ENCODE data around the gene SAMD10.

Gene SAMD10

DNA sequence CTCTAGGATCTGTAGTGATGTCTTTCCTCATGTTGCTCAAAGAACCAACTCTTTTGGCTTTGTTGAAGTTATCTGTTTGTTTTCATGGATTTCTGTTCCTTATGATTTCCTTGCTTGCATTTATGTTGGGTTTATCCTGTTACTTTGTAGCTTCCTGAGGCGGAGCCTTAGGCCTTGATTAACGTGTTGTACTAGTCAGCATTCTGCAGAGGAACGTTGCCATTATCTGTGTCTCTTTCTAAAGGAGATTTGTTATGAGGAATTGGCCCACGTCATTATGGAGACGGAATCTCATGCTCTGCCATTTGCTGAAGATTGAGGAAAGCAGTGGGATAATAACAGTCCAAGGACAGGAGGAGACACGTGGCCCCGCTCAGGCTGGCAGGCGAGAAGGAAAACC is 53.1 kb downstream of the SAMD10 start (continued):
- no peak for TF ChIP-seq ZNF521 (tag by site-specific recombination; IDR thresholded peaks at IDR 0.05)
- TF ChIP-seq ZBTB1 (tag by site-specific recombination; IDR thresholded peaks at IDR 0.05): no peak
- no peak for TF ChIP-seq SCRT1 (tag by site-specific recombination; IDR thresholded peaks at IDR 0.05; ENCODE audit: borderline replicate concordance)
- no peak for TF ChIP-seq ZNF785 (tag by site-specific recombination; IDR thresholded peaks at IDR 0.05)
- TF ChIP-seq KLF10 (tag by site-specific recombination; IDR thresholded peaks at IDR 0.05): no peak
- no peak for TF ChIP-seq WT1 (tag by site-specific recombination; IDR thresholded peaks at IDR 0.05)

DNA sequence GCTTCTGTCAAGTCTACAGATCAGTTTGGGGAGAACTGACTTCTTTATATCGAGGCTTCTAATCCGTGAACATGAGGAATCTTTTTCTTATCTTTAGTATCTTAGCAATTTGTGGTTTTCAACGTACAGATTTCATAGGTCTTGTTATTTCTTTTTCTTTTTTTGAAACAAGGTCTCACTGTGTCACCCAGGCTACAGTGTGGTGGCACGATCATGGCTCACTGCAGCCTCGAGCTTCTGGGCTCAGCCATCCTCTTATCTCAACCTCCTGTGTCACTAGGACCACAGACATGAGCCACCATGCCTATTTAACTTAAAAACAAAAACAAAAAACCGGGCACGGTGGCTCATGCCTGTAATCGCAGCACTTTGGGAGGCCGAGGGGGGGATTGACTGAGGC is 55.2 kb downstream of the SAMD10 start:
- no peaks in the 10 kb centered on the region for H3K9me3 ChIP-seq (ENCODE audit: control insufficient read depth, insufficient read depth, low read depth, low read length)
- no peak overlapping the region for H3K27ac ChIP-seq (ENCODE audit: extremely low read depth, low read depth, low read length)
- TF ChIP-seq, protein P1, sequence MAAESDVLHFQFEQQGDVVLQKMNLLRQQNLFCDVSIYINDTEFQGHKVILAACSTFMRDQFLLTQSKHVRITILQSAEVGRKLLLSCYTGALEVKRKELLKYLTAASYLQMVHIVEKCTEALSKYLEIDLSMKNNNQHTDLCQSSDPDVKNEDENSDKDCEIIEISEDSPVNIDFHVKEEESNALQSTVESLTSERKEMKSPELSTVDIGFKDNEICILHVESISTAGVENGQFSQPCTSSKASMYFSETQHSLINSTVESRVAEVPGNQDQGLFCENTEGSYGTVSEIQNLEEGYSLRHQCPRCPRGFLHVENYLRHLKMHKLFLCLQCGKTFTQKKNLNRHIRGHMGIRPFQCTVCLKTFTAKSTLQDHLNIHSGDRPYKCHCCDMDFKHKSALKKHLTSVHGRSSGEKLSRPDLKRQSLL (tag by site-specific recombination; IDR thresholded peaks at IDR 0.05): peak; percentile 36; the same call in 1 of the 2 replicates
- TF ChIP-seq ZNF211 (tag by site-specific recombination; IDR thresholded peaks at IDR 0.05; ENCODE audit: low read depth): no peak
- H3K4me3 ChIP-seq (ENCODE audit: low read depth, low read length): no peak overlapping the region
- no peaks in the 10 kb centered on the region for H3K4me1 ChIP-seq (ENCODE audit: control insufficient read depth, insufficient read depth, low read length)
- CTCF ChIA-PET: no interaction called here
- POLR2A ChIA-PET: no interaction called here
- H3K36me3 ChIP-seq (ENCODE audit: control insufficient read depth in 2 of 2, insufficient read depth in 1 of 2, low read length in 2 of 2): peaks cover 0 to 31% of the 10 kb centered on the region in 2 experiments
